GM12891 (cell line): ENCODE results near the gene TXNDC2.

Experiments
- POLR2A ChIP-seq: IDR thresholded peaks from 2 replicates; pipeline ENCODE4 v1.6.1; 2011; ENCODE audit warnings: low read depth, low read length, control low read depth
- POLR2AphosphoS5 ChIP-seq: IDR thresholded peaks from 2 replicates; pipeline ENCODE4 v1.6.1; 2011; ENCODE audit warnings: low read depth, low read length, control low read depth
- TAF1 ChIP-seq: IDR thresholded peaks from 2 replicates; pipeline ENCODE4 v1.6.1; 2011; ENCODE audit warnings: low read depth, low read length, control low read depth

DNA sequence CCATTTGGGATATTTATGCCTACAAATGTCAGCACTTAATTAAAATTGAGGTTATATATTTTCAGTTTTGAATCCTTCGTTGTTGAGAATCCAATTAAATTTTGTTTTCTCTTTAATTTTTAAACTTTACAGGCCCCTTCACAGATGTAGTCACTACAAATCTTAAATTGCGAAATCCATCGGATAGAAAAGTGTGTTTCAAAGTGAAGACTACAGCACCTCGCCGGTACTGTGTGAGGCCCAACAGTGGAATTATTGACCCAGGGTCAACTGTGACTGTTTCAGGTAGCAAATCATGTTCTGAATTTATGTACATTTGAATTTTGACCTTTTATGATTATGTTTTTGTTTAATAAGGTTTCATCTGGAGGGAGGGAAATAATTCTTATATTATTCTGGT lies 45.9 kb downstream of the TXNDC2 start:
- TF ChIP-seq POLR2A (no peak), POLR2AphosphoS5 (no peak), TAF1 (no peak)
